H1 (cell line): ENCODE data around the gene CLIP4.

Experiments used
- CREB1 ChIP-seq: IDR thresholded peaks from 2 replicates; pipeline ENCODE4 v1.6.1; 2012; ENCODE audit warnings: inconsistent platforms
- CTCF ChIP-seq, 3 experiments: IDR thresholded peaks; 1 replicate in 2 of 3; 2 replicates in 1 of 3; pipeline versions ENCODE4 v1.5.1 to v1.6.1; 2011; ENCODE audit warnings: low read length in 3 of 3, mild to moderate bottlenecking in 3 of 3, inconsistent platforms in 2 of 3, low read depth in 1 of 3, moderate library complexity in 1 of 3; ENCODE audit not compliant: insufficient read depth in 1 of 3; ENCODE audit errors: control extremely low read depth in 1 of 3
- EZH2 ChIP-seq: fragments of 200-600 bp; sonication (generic); IDR thresholded peaks from 2 replicates; pipeline ENCODE4 v1.7.1; 2012; ENCODE audit warnings: low read depth, mild to moderate bottlenecking, moderate library complexity, low read length, inconsistent platforms; ENCODE audit not compliant: severe bottlenecking
- GABPA ChIP-seq: IDR thresholded peaks from 2 replicates; pipeline ENCODE4 v1.6.1; 2011; ENCODE audit warnings: mild to moderate bottlenecking, low read length, moderate library complexity, borderline replicate concordance; ENCODE audit not compliant: insufficient read depth
- JUN ChIP-seq: IDR thresholded peaks from 2 replicates; pipeline ENCODE4 v1.6.1; 2011; ENCODE audit warnings: low read depth, mild to moderate bottlenecking, improper control_type of control experiment, low read length
- TAF1 ChIP-seq: IDR thresholded peaks from 2 replicates; pipeline ENCODE4 v1.6.1; 2011; ENCODE audit warnings: mild to moderate bottlenecking, low read depth, low read length

- TF ChIP-seq TAF1 = no peak
- TF ChIP-seq CTCF (IDR thresholded peaks at IDR 0.05; ENCODE audit: control extremely low read depth in 1 of 3, insufficient read depth in 1 of 3, low read depth in 1 of 3, low read length in 3 of 3) = no peak
- TF ChIP-seq JUN = no peak
- TF ChIP-seq CREB1 = no peak
- no peak for TF ChIP-seq EZH2
- TF ChIP-seq GABPA = no peak
Observed at GRCh38 chr2:29215073-29215472, 99.9 kb downstream of the CLIP4 start.
